ENCODE results near the gene LRP10.

The LRP10 gene

DNA sequence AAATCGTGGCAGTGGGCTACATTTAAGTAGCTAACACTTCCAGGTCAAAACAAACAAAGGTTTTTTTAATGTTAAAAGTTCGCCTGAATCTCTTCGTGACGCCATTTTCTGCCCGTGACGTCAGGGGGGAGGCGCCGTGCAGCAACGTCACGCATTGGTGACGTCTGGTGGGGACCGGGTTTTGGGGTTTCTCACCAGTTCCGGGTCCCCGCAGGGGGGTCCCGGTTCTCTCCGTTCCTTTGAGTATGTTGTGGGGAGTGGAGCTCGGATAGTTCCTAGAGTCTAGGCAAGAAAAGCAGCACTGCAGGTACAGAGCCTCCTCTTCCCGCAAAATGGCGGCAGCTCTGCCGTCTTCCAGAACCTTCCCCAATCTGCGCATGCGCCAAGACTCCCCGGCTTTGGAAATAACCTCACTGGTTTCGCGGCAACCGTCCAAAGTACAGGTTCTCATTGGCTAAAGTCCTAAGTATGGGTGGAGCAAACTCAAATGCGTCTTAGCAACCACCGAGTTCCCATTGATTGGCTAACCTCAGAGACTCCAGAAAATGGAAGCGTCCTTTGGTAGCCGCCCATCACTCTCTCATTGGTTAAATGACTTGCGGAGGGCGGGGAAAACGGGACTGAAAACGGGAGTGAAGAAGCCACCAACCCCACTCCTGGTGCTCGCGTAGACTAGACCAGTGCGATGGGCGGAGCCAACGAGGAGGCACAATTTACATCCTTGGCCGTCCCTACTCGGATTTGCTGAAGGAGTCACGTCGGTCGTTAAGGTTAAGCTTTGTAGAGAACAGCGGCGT is 47.5 kb downstream of the LRP10 start, which contains the start of gene RBM23:
Gene RBM23, minus strand, starts transcription at position 346 of the 797 bp plus-strand sequence.
- DNase-seq (ENCODE audit: low read depth in 2 of 2): peak; percentile 99

DNA sequence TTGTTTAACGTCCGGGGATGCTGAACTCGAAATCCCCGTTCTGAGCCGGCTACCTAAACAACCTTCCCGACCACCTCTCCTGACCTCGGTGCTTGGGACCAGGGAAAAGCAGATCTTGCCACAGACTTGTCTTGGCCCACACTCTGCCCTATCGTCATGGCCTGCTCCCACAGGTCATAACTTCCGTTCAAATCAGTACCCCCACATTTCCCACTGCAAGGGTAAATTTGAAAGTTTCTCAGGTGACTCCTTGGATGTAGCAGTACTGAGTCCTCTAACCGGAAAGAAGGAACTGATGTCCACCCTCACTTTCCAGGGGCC is 48.0 kb downstream of the LRP10 start:
- no peak for DNase-seq (ENCODE audit: low read depth in 2 of 2)

DNA sequence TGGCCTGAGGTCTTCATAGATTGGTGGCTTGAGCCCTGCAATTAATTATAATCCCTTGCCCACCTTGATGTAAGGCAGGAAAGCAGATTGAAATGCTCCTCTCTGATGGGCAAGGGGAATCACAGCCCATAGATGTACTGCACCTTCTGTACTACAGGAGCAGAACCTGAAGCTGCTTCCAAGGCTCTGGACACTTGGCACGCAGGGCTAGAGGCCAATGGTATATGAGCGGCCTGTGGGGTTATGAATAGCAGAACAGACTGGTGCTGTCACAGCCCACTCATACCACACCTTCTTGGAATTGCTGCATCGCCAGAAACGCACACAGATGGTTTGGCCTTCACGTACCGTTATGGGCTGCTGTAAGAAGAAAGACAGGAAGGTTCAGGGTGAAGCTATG is 49.2 kb downstream of the LRP10 start:
- no peak for DNase-seq (ENCODE audit: low read depth in 2 of 2)

- DNase-seq (ENCODE audit: low read depth in 2 of 2): no peak
Observed at GRCh38 chr14:22922294-22922693, 50.8 kb downstream of the LRP10 start.

DNA sequence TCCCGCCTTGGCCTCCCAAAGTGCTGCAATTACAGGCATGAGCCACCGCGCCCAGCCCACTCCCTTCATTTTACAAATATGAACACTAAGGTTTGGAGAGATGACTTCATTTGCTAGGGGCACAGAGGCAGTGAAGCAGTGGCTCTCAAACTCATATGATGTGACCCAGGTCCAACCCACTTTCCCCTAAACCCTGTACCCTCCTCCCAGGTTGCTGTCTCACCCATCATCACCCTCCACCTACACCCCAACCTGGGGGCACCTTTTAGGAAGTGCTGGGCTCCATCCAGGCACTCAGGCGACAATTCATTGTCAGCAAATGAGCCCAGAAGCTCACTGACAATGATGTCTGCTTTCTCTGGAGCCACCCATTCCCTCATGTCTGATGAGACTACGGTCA is 52.2 kb downstream of the LRP10 start:
- DNase-seq (ENCODE audit: low read depth in 2 of 2): no peak

GRCh38 chr14:22925513-22925912 is 54.0 kb downstream of the LRP10 start:
- no peak for DNase-seq (ENCODE audit: low read depth in 2 of 2)

GRCh38 chr14:22926316-22926715 is 54.8 kb downstream of the LRP10 start:
- DNase-seq (ENCODE audit: low read depth in 2 of 2): no peak

GRCh38 chr14:22928237-22929103 is 56.9 kb downstream of the LRP10 start:
- no peak for DNase-seq (ENCODE audit: low read depth in 2 of 2)

DNA sequence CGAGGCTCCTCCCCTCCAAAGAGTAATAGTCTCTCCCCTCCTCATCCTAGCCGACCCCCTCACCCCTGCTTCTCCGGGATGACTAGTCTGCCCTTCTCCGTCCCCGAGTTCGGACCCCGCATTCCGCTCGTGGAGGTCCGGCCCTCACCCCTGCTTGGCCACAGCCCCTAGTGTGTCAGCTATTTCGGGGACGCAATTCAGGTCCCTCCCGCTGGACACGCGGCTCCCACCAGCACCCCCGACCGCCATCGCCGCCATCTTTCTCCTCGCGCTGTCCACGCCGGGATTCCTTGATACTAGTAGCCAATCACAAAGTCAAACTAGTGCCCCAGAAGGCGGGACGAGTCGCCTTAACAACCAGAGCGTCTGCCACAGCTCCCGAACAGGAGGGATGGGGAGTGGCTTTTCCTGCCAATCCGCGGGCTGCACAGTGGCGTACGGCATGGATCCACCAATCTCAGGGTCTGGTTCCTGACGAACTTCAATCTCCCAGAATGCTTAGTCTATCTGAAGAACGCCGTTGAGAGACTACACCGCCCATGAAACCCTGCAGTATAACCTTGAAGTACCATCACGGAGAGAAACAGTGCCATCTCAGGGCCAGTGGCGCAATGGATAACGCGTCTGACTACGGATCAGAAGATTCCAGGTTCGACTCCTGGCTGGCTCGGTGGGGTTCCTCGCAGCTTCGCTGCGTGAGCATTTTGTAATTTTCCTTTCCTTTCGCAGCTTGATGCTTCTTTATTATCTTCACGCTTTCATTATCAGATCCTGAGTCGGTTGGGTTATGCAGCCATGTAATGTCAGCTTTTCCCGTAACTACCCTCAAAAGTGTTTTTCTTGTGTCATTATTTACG is 57.8 kb downstream of the LRP10 start, which contains the start of gene PRMT5:
Gene PRMT5, minus strand, starts transcription at position 273 of the 857 bp plus-strand sequence. Its CDS starts 15 bp downstream, at position 258.
- peak; percentile 88 to 94 for DNase-seq (ENCODE audit: low read depth in 2 of 2)

GRCh38 chr14:22929961-22930364 is 58.4 kb downstream of the LRP10 start:
- DNase-seq (ENCODE audit: low read depth in 2 of 2): no peak

All from stimulated activated CD8-positive, alpha-beta memory T cell treated with anti-CD3 and anti-CD28 coated beads, Interleukin-2, amount 100 ng/mL, for 48 hours (primary cell).